GM12875 (cell line): Measurements from ENCODE around the gene SPOCK2.

Experiments
- H3K4me3 ChIP-seq: one replicate; pipeline ENCODE4 v1.5.1; 2011; ENCODE audit warnings: low read depth, low read length, control low read depth
- CTCF ChIP-seq: IDR thresholded peaks from 2 replicates; pipeline ENCODE4 v1.5.1; 2011; ENCODE audit warnings: low read depth, mild to moderate bottlenecking, control low read depth, inconsistent platforms, low read length, moderate library complexity, borderline replicate concordance; ENCODE audit not compliant: insufficient read depth

SPOCK2 gene

GRCh38 chr10:72093450-72093849 is 5.1 kb upstream of the SPOCK2 start:
- no peak for TF ChIP-seq CTCF
- no peak overlapping the region for H3K4me3 ChIP-seq

GRCh38 chr10:72092987-72093386 is 4.6 kb upstream of the SPOCK2 start:
- TF ChIP-seq CTCF: no peak
- H3K4me3 ChIP-seq: no peak overlapping the region

- H3K4me3 ChIP-seq: no peak overlapping the region
- TF ChIP-seq CTCF: no peak
These were observed 4.0 kb upstream of the SPOCK2 start for GRCh38 chr10:72092171-72092924.

GRCh38 chr10:72090326-72090725 is 2.0 kb upstream of the SPOCK2 start:
- TF ChIP-seq CTCF: no peak
- no peak overlapping the region for H3K4me3 ChIP-seq

GRCh38 chr10:72089618-72090017 is 1.3 kb upstream of the SPOCK2 start:
- H3K4me3 ChIP-seq: no peak overlapping the region
- no peak for TF ChIP-seq CTCF

GRCh38 chr10:72088889-72089575 is 681 bp upstream of the SPOCK2 start:
- no peak for TF ChIP-seq CTCF
- H3K4me3 ChIP-seq: no peak overlapping the region
